C4-2B (cell line): Measurements from ENCODE around the gene COIL.
"Not testable (repeated sequence)": the region's sequence is repeated elsewhere in the genome, so short reads cannot be mapped to it uniquely, and the experiment has no call there.

Source experiments
- H3K27ac ChIP-seq: fragments of 450-650 bp; 2 replicates; pipeline ENCODE4 v1.5.1; 2017
- ZFX ChIP-seq: fragments of 450-650 bp; IDR thresholded peaks from 2 replicates; pipeline ENCODE4 v1.6.1; 2017
- TF ChIP-seq, protein P1 (sequence below): fragments of 450-650 bp; conservative IDR thresholded peaks from 2 replicates; pipeline ENCODE4 v1.5.1; 2017; ENCODE audit warnings: mild to moderate bottlenecking

COIL gene

DNA sequence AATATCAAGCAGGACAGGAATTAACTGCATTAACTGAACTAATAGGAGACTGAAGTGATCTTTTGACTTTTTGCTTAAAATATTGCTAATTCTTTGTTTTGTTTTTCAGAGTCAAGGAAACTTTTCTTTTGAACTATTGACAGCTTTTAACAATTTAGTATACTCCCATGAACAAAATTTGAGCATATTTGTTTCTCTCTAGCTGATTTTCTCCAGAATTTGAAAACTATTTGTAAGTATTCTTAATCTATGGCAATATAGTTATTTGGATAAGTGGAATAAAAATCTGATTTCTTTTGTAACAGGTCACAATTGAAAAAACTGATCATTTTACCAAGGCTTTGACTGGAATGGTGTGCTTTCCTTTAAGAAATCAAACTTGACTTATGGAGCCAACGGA, 10.1 kb upstream of the COIL start:
- TF ChIP-seq, protein P1, sequence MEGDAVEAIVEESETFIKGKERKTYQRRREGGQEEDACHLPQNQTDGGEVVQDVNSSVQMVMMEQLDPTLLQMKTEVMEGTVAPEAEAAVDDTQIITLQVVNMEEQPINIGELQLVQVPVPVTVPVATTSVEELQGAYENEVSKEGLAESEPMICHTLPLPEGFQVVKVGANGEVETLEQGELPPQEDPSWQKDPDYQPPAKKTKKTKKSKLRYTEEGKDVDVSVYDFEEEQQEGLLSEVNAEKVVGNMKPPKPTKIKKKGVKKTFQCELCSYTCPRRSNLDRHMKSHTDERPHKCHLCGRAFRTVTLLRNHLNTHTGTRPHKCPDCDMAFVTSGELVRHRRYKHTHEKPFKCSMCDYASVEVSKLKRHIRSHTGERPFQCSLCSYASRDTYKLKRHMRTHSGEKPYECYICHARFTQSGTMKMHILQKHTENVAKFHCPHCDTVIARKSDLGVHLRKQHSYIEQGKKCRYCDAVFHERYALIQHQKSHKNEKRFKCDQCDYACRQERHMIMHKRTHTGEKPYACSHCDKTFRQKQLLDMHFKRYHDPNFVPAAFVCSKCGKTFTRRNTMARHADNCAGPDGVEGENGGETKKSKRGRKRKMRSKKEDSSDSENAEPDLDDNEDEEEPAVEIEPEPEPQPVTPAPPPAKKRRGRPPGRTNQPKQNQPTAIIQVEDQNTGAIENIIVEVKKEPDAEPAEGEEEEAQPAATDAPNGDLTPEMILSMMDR: no peak
- TF ChIP-seq ZFX: no peak
- no peak overlapping the region for H3K27ac ChIP-seq

DNA sequence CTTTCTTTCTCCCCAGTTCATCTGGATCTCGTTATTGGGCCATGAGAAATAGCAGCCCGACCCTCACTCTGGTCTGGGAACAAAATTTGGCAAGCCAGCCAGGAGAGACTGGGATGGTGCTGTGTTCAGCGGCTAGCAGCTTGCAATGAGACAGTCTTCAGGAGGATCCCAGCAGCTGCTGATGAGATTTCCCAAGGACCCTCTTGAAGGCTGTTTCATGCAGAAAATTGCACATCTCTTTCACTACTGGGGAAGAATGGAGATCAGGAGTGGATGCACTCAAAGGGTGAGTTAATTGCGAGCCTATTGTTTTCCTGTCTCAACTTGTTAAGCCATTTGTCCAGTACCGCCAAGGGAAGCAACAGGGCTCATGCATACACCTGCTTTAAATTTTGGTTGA, 5.5 kb upstream of the COIL start:
- no peak overlapping the region for H3K27ac ChIP-seq
- TF ChIP-seq, protein P1: no peak
- TF ChIP-seq ZFX: no peak

DNA sequence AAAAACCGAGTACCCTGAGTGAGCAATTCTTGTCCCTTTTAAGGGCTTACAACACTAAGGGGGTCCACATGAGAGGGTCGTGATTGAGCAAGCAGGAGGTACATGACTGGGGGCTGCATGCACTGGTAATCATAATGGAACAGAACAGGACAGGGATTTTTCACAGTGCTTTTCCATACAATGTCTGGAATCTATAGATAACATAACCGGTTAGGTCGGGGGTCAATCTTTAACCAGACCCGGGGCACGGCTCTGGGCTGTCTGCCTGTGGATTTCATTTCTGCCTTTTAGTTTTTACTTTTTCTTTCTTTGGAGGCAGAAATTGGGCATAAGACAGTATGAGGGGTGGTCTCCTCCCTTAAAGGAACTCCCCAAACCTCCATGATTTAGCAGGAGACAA, 4.8 kb upstream of the COIL start:
- not testable (repeated sequence) for H3K27ac ChIP-seq

DNA sequence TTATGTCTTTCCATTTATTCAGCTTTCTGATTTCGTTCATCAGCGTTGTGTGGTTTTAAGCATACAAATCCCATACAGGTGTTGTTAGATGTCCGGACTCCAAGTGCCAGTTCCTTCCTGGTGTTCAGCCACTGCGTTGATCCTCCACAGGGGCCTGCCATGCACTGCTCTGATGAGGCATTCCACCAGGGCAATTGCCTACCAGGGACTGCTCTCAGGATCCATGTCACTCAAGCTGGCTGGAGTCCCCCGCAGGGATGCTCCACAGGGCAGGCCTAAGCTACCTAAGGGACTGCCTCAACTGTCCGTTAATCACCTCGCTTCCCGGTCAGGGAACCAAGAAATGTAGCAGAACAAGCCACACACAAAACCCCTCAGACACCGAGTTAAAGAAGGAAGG, 4.4 kb upstream of the COIL start:
- not testable (repeated sequence) for H3K27ac ChIP-seq

DNA sequence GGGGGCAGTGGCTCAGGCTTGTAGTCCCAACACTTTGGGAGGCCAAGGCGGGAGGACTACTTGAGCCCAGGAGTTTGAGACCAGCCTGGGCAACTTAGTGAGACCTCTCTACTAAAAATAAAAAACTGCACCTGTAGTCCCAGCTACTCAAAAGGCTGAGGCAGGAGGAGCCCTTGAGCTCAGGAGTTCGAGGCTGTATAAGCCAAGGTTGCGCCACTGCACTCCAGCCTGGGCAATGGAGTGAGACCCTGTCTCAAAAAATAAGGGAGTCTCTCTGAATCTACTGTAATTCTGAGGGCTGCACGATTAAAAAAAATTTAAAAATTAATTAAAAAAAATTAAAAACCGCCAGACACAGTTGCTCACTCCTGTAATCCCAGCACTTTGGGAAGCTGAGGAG, 3.9 kb downstream of the COIL start:
- no peak overlapping the region for H3K27ac ChIP-seq
- no peak for TF ChIP-seq ZFX
- TF ChIP-seq, protein P1: no peak

DNA sequence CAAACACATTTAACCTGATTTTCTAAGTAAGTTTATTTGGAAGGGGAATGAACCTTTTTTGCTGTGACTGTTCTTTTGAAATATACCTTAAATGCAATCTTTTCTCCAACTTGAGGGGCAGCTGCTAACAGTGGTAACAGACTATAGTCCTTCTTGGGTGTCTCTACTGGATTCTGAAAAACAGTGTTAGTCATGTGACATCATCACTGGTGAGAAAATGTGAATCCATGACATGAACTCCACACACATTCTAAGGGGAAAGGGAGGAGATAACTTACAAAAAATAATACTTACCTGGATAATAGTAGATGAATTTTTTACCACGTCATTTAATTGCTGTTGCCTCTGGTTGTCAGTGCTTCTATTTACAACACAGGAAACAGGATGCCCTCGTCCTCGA, 11.3 kb downstream of the COIL start:
- H3K27ac ChIP-seq: no peak overlapping the region
- TF ChIP-seq ZFX: no peak
- TF ChIP-seq, protein P1: no peak

DNA sequence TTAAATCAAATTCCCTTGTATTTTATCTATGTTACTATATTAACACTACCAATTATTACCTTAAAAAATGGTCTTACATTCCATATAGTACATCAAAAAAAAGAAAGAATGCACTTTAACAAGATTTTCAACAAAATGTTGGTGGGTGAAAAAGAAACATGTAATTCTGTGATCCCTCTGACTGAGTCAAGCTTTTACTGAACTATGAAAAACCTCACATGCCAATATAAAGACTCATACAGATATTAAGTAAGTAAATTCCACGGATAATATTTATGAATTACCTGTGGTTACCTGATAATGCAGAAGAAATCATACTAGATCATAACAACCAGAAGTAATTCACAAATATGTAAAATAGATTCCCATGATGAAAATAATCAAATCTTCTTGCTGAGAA, 12.4 kb downstream of the COIL start:
- H3K27ac ChIP-seq: no peak overlapping the region
- TF ChIP-seq ZFX: no peak
- TF ChIP-seq, protein P1: no peak

DNA sequence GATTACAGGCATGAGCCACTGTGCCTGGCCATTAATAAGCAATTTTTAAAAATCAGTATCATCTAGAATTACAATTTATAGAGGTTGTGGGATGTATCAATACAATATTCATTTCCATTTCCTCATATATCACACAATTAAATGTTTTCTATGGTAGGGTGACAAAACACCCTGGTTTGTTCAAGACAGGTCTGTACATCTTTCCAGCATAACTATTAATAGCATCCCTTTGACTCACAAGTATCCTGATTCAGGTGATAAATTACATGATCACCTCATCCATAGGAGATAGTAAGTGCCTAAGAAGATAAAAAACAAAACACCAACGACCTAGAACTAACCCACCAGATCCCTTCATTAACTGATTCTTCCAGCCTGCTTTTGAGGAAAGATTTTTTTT, 13.1 kb downstream of the COIL start:
- TF ChIP-seq, protein P1: no peak
- TF ChIP-seq ZFX: no peak
- no peak overlapping the region for H3K27ac ChIP-seq
